Endothelial cell (in vitro differentiated cells): ENCODE results near the gene LACRT. TPM values are rescaled to one million over a fixed set of nuclear protein-coding genes. Genes with fewer than 3 reads are reported as not detected.

ENCODE experiments used
- DNase-seq: peaks from one replicate; pipeline ENCODE4 v3.0.0; 2021; ENCODE audit warnings: low spot score
- H3K27ac Mint-ChIP-seq: one replicate; pipeline ENCODE4 v1.8.0; 2021; ENCODE audit warnings: mixed read lengths, inconsistent platforms; ENCODE audit not compliant: unreplicated experiment
- H3K27me3 Mint-ChIP-seq: one replicate; pipeline ENCODE4 v1.8.0; 2021; ENCODE audit warnings: mild to moderate bottlenecking, moderate library complexity, mixed read lengths, inconsistent platforms; ENCODE audit not compliant: unreplicated experiment
- H3K36me3 Mint-ChIP-seq: one replicate; pipeline ENCODE4 v1.8.0; 2021; ENCODE audit warnings: mild to moderate bottlenecking, low read depth, mixed read lengths, inconsistent platforms; ENCODE audit not compliant: unreplicated experiment
- H3K4me1 Mint-ChIP-seq: one replicate; pipeline ENCODE4 v1.8.0; 2021; ENCODE audit warnings: mild to moderate bottlenecking, mixed read lengths, inconsistent platforms; ENCODE audit not compliant: unreplicated experiment
- H3K4me3 Mint-ChIP-seq: one replicate; pipeline ENCODE4 v1.8.0; 2021; ENCODE audit warnings: mild to moderate bottlenecking, mixed read lengths, inconsistent platforms; ENCODE audit not compliant: unreplicated experiment
- H3K9me3 Mint-ChIP-seq: one replicate; pipeline ENCODE4 v1.8.0; 2021; ENCODE audit warnings: mixed read lengths, inconsistent platforms; ENCODE audit not compliant: unreplicated experiment
- CTCF ChIP-seq: fragments of 200-600 bp; sonication (generic); IDR thresholded peaks from one replicate; pipeline ENCODE4 v1.5.0; 2021; ENCODE audit warnings: antibody characterized with exemption; ENCODE audit not compliant: unreplicated experiment
- total RNA-seq: library from RNA; stranded (reverse); fragmentation: NEBNext Ultra II Directional; extraction: Animal tissue kit (Norgen Biotek cat#: 25700); gene quantifications from one replicate; pipeline ENCODE4 v1.2.1, GENCODE V29; 2021; ENCODE audit not compliant: unreplicated experiment

LACRT gene
- total RNA-seq, 1 donor from 2014 or later: not detected

DNA sequence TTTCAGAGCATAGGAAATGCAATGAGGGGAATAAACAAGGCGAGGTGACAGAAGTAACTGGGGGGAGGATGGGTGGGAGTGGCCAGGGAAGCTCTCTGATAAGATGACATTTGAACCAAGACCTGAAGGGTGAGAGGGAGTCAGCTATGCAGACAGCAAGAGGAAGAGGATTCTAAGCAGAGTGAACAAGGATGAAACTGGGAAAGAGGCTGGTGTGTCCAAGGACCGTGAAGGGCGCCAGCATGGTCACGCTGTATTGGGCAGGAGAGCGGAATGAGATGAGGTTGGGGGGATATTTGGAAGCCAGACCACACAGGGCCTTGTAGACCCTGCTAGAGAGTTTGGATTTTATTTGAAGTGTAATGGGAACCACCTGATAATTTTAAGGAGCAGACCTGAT is 35.7 kb downstream of the LACRT start:
- Mint-ChIP-seq H3K4me1 (no peaks in the 10 kb centered on the region), H3K36me3 (no peaks in the 10 kb centered on the region), H3K9me3 (no peaks in the 10 kb centered on the region), H3K27ac (no peak overlapping the region), H3K4me3 (no peak overlapping the region), H3K27me3 (peaks cover 1% of the 10 kb centered on the region)
- no peak for DNase-seq
- TF ChIP-seq CTCF: no peak

DNA sequence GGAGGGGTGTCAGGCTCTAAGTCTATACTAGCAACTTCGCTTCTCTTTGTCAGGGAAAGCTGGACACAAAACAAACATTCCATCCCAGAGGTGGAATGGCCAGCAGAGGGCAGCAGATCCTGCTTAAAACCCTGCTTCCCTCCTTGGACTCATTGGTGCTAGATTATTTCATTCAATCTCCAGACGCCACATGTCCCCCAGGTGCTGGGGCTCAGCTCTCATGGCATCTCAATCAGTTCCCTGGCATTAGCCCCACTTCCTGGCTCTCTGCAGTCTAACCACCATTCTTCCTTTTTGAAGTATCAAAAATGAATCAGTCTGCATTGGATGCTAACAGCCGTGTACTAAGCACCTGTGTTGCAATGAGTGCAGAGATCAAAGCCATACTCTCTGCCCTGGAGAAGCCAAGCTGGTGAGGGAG is 38.2 kb downstream of the LACRT start:
- Mint-ChIP-seq H3K4me3 (no peak overlapping the region), H3K27me3 (peaks cover 1% of the 10 kb centered on the region), H3K36me3 (no peaks in the 10 kb centered on the region), H3K4me1 (no peaks in the 10 kb centered on the region), H3K9me3 (no peaks in the 10 kb centered on the region), H3K27ac (peak overlapping the region; percentile 15)
- peak; percentile 77 for DNase-seq
- peak; percentile 73 for TF ChIP-seq CTCF

GRCh38 chr12:54595471-54595870 is 39.2 kb downstream of the LACRT start:
- no peak for DNase-seq
- Mint-ChIP-seq H3K9me3 (no peaks in the 10 kb centered on the region), H3K27ac (no peak overlapping the region), H3K4me3 (no peak overlapping the region), H3K36me3 (no peaks in the 10 kb centered on the region), H3K27me3 (peaks cover 1% of the 10 kb centered on the region), H3K4me1 (no peaks in the 10 kb centered on the region)
- no peak for TF ChIP-seq CTCF

DNA sequence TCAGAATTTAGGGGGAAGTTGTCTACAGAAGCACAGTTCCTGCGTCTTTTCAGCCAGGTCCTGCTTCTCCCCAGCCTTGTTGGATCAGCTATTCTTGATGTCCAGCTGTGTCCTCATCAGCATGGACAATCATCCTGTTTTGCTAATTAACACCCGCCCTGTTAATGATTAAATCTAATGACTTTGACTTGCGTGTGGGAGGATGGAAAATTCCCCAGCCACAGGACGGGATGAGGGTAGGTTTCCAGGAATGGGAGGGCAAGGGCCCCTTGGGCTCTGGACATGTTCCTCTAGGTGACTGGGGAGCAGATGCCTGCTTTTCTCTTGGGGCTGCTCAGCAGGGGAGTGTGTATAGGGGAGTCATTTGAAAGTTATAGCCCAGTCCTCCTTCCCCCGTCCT is 41.0 kb downstream of the LACRT start:
- H3K4me3 Mint-ChIP-seq: no peak overlapping the region
- H3K4me1 Mint-ChIP-seq: peaks cover 3% of the 10 kb centered on the region
- H3K27ac Mint-ChIP-seq: no peak overlapping the region
- no peaks in the 10 kb centered on the region for H3K36me3 Mint-ChIP-seq
- no peak for DNase-seq
- no peak for TF ChIP-seq CTCF
- H3K27me3 Mint-ChIP-seq: peaks cover 11% of the 10 kb centered on the region
- H3K9me3 Mint-ChIP-seq: no peaks in the 10 kb centered on the region

DNA sequence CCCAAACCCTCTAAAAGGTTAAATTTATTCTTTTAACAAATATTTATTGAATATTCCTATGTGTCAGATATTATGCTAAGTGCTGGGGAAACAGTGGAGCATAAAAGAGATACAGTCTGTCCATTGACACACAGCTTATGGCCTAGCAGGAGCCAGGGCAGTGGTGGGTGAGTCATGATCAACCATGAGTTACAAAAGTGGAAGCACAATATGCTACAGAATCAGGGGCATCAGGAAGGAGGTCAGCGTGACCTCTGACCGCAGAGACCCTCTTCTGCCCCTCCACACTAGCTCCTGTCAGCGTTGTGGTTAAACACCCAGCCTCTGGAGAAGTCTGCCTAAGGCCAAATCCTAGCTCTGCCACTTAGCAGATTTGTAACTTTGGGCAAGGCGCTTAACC is 41.6 kb downstream of the LACRT start:
- no peaks in the 10 kb centered on the region for H3K9me3 Mint-ChIP-seq
- H3K4me1 Mint-ChIP-seq: peaks cover 3% of the 10 kb centered on the region
- H3K27ac Mint-ChIP-seq: no peak overlapping the region
- H3K27me3 Mint-ChIP-seq: peaks cover 12% of the 10 kb centered on the region
- no peaks in the 10 kb centered on the region for H3K36me3 Mint-ChIP-seq
- DNase-seq: no peak
- no peak for TF ChIP-seq CTCF
- no peak overlapping the region for H3K4me3 Mint-ChIP-seq
